ENCODE data around the gene HNRNPAB.

HNRNPAB gene

GRCh38 chr5:178208540-178209227 lies 4.4 kb downstream of the HNRNPAB start:
- H3K4me3 ChIP-seq (ENCODE audit: low read depth, low read length): no peak overlapping the region
- CTCF ChIA-PET: interaction anchor here (0.6 to 1.6 kb wide), 2 partner anchors 23 to 668 kb away, joined by 4 read pairs; partner anchors contain the start of gene PHYKPL
- TF ChIP-seq CTCF (IDR thresholded peaks at IDR 0.05; ENCODE audit: insufficient read depth, low read length, missing control alignments): peak; percentile 4
- POLR2A ChIA-PET: no interaction called here
- no peak for DNase-seq (ENCODE audit: low read depth, low spot score)

GRCh38 chr5:178209334-178210072 lies 5.2 kb downstream of the HNRNPAB start:
- no peak for DNase-seq (ENCODE audit: low read depth, low spot score)
- no peak overlapping the region for H3K4me3 ChIP-seq (ENCODE audit: low read depth, low read length)
- CTCF ChIA-PET: interaction anchor here (0.6 to 1.6 kb wide), 2 partner anchors 23 to 667 kb away, joined by 4 read pairs; partner anchors contain the start of gene PHYKPL
- TF ChIP-seq CTCF (IDR thresholded peaks at IDR 0.05; ENCODE audit: insufficient read depth, low read length, missing control alignments): no peak
- POLR2A ChIA-PET: no interaction called here

DNA sequence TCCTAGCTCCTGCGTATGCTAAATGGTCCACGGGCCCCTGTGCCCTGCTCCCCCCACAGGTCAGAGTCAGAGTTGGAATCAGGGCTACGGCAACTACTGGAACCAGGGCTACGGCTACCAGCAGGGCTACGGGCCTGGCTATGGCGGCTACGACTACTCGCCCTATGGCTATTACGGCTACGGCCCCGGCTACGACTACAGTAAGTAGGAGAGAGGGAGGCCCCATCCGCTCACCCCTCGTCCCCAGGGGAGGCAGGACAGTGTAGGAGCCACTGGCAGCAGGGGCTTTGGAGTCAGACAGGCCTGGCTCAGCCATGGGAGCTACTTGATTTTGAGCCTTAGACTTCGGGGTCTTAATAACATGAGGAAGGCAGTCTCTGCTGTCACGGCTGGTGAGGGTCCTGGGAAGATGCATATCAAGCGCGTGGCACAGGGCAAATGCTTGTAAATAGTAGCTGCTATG lies 5.8 kb downstream of the HNRNPAB start:
- DNase-seq (ENCODE audit: low read depth, low spot score): no peak
- POLR2A ChIA-PET: no interaction called here
- CTCF ChIA-PET: no interaction called here
- no peak for TF ChIP-seq CTCF (IDR thresholded peaks at IDR 0.05; ENCODE audit: insufficient read depth, low read length, missing control alignments)
- no peak overlapping the region for H3K4me3 ChIP-seq (ENCODE audit: low read depth, low read length)

- CTCF ChIA-PET: no interaction called here
- H3K4me3 ChIP-seq (ENCODE audit: low read depth, low read length): no peak overlapping the region
- no peak for DNase-seq (ENCODE audit: low read depth, low spot score)
- POLR2A ChIA-PET: interaction anchor here (0.6 kb wide), 1 partner anchor 1643 kb away, joined by 3 read pairs; no protein-coding TSS in a partner anchor
- no peak for TF ChIP-seq CTCF (IDR thresholded peaks at IDR 0.05; ENCODE audit: insufficient read depth, low read length, missing control alignments)
Measured at GRCh38 chr5:178210686-178211085, 6.4 kb downstream of the HNRNPAB start.

DNA sequence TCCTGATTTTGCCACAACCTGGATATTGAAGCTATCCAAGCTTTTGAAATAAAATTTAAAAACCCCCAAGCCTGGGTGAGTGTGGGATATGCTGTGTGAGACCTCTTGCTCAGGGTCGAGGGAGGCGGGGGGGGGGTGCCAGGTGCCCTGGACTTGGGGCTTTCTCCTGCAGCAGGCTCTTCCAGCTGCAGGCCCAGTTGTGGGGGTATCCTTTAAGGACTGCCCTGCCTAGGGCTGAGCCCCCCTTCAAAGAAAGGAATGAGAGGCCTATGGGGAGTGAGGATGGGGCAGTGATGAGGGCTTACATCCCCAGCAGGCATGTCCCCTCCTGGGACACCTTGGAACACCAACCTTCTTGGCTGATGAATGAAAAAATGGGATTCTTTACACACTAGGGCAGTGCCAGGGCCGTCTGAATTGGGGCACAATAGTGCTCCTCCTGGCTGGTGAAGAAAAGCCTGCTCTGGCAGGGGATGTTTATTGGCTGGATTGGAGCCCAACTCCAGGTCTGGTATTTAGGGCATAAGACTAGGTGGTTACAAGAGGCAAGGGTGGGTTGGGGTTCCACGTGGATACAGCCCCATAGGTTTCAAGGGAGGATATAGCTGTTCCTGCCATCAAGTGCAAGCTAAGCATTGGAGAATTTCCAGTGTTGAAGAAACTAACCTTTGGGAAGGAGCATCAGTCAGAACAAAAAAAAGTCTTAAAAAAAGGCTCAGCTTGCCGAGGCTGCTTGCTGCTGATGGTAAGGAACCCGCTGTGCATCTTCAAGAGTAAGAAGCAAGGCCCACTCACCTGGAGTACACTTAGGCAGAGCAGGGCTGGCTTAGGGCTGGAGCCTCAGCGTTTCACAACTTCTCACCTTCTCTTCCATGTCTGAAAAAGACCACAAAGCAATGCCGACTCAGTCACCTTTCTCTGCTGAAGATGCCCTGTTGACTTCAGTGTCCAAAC lies 7.0 kb downstream of the HNRNPAB start:
- DNase-seq (ENCODE audit: low read depth, low spot score): no peak
- TF ChIP-seq CTCF (IDR thresholded peaks at IDR 0.05; ENCODE audit: insufficient read depth, low read length, missing control alignments): no peak
- POLR2A ChIA-PET: interaction anchor here (0.6 kb wide), 1 partner anchor 1643 kb away, joined by 3 read pairs; no protein-coding TSS in a partner anchor
- CTCF ChIA-PET: no interaction called here
- no peak overlapping the region for H3K4me3 ChIP-seq (ENCODE audit: low read depth, low read length)

Data from AG04449 (cell line).